NCI-H1092 (cell line): ENCODE data around the gene C2orf92.

ENCODE experiments used
- DNase-seq: peaks from one replicate; lab custom pipeline; 2025; lab: John Stamatoyannopoulos, UW

The C2orf92 gene

GRCh38 chr2:97730245-97730644, 60.7 kb downstream of the C2orf92 start:
- no peak for DNase-seq

- DNase-seq = no peak
These were observed 61.9 kb downstream of the C2orf92 start for GRCh38 chr2:97731274-97732020.

GRCh38 chr2:97732436-97733340, 63.2 kb downstream of the C2orf92 start:
- DNase-seq = no peak

GRCh38 chr2:97733341-97734035, 64.0 kb downstream of the C2orf92 start:
- DNase-seq = no peak

- no peak for DNase-seq
These were observed 64.8 kb downstream of the C2orf92 start for GRCh38 chr2:97734061-97735051.

GRCh38 chr2:97735161-97735561, 65.6 kb downstream of the C2orf92 start:
- no peak for DNase-seq

- no peak for DNase-seq
These were observed 66.7 kb downstream of the C2orf92 start for GRCh38 chr2:97736185-97736584.

- DNase-seq = no peak
These were observed 67.3 kb downstream of the C2orf92 start for GRCh38 chr2:97736608-97737330.

- no peak for DNase-seq
These were observed 68.1 kb downstream of the C2orf92 start for GRCh38 chr2:97737421-97738178.

- DNase-seq = no peak
These were observed 68.9 kb downstream of the C2orf92 start for GRCh38 chr2:97738179-97739019.

GRCh38 chr2:97739020-97739892, 69.7 kb downstream of the C2orf92 start:
- DNase-seq = no peak

- DNase-seq = no peak
These were observed 70.4 kb downstream of the C2orf92 start for GRCh38 chr2:97739893-97740245.

- DNase-seq = peak; percentile 25
These were observed 71.2 kb downstream of the C2orf92 start for GRCh38 chr2:97740590-97741182.

GRCh38 chr2:97741251-97741650, 71.7 kb downstream of the C2orf92 start:
- no peak for DNase-seq

GRCh38 chr2:97741686-97742085, 72.2 kb downstream of the C2orf92 start:
- no peak for DNase-seq

- no peak for DNase-seq
These were observed 72.9 kb downstream of the C2orf92 start for GRCh38 chr2:97742381-97742847.

- DNase-seq = no peak
These were observed 74.4 kb downstream of the C2orf92 start for GRCh38 chr2:97743913-97744312.
